Raji (cell line): ENCODE measurements around the gene REELD1.

Experiments
- POLR2A ChIP-seq: IDR thresholded peaks from 2 replicates; pipeline ENCODE4 v1.6.1; 2011; ENCODE audit warnings: low read depth, low read length, control low read depth; ENCODE audit not compliant: insufficient read depth

REELD1 gene

DNA sequence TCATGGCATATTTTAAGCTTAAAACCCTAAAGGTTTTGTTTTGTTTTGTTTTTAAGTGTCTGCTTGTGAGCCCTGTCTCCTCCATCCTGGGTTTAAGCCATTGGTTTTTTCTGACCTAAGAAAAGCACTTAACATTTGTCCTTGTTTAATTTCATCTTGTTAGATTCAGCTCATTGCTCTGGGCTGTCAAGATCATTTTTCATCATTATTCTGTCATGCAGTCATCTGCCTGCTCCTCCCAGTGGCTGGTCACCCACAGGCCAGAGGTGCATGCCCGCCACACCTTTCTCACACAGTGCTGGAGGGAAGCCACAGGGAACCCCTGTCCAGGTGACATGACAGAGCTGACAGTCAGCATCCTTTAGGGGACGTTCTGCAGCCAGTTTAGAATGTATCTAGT, 11.7 kb upstream of the REELD1 start:
- TF ChIP-seq POLR2A, result no peak

DNA sequence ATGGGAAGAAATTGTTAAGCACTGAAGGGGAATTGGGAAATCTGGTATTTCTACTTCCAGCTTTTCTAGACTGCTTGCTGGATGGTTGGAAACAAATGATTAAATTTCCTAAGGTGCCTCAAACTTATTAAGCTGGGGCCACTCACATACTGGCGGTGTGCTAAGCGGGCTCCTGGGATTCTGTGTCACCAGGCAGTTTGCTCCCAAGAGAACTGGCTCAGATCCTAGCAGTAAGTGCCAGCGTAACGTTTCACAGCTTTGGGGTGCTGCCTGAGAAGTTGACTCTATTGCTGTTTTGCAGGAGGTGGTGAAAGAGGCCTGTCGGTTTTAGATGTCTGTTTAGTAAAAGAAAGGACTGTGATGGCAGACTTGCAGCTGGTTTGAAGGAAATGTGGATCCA, 6.9 kb upstream of the REELD1 start:
- no peak for TF ChIP-seq POLR2A

DNA sequence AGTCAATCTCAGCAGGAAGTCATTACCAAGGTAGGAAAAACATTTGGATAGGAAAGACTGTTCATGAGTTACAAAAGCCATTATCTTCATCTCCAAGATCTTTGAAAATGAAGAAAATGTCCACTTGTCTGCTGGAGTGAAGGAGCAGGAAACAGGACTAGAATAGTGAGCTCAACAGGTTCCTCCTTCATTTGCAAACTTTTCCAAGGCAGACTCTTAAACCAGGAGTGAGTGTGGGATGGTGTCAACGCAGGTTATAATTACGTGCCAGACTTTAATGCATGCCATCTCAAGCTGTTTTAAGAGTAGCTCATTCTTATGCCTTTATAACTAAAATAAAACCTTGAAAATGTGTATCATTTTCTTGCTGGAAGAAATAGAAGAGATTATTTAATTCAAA, 3.4 kb upstream of the REELD1 start:
- TF ChIP-seq POLR2A, result no peak

DNA sequence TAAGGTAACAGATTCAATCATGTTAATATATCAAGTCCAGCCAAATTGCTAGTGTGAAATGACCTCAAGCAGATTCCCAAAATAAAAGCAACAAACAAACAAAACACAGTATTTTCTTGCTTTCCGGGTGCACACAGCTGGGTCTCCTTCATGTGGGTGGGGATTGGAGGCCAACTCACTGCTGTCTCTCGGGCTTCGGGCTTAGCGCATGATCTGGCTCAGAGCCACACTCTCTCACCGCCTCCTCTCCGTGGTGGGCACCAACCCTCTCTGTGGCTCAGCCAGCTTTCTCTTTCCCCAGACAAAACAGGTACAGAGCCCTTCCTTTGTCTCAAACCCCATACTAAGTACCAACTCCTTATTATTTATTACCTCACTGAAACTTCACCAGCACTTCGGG, 2.9 kb upstream of the REELD1 start:
- TF ChIP-seq POLR2A, result no peak

DNA sequence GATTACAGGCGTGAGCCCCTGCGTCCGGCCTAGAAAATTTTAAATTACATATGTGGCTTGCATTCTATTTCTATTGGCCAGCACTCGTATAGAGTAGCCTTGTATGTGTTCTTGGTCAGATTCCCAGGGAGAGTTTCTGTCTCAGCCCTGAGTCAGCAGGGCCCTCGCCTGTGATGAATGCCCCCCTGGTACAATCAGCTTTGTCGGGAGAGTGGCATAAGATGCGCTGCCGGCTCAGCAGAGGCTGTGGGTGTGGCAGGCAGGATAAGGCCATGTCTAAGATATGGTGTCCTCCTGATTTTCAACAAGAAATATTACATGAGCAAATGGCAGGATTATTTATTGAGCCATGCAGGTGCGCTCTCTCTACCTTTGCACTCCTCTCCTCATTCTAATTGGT, 1.6 kb upstream of the REELD1 start:
- no peak for TF ChIP-seq POLR2A

DNA sequence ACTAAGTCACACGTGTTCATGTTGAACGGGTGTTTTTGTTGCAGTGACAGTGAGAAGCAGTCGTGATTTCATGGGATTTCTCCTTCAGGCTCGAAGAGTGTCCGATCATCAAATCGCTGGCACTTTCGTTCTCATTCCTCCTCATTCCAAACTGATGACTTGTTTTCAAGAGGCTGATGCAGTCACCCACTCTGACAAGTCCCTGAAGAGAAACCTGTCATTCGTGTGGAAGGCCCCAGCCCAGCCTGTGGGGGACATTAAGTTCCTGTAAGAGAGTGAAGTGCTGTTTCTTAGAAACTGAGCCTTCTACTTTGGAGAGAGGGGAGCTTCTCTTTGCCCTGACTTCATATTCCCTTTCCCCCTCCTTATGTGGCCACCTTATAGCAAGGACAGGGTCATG, 8.0 kb downstream of the REELD1 start:
- no peak for TF ChIP-seq POLR2A

DNA sequence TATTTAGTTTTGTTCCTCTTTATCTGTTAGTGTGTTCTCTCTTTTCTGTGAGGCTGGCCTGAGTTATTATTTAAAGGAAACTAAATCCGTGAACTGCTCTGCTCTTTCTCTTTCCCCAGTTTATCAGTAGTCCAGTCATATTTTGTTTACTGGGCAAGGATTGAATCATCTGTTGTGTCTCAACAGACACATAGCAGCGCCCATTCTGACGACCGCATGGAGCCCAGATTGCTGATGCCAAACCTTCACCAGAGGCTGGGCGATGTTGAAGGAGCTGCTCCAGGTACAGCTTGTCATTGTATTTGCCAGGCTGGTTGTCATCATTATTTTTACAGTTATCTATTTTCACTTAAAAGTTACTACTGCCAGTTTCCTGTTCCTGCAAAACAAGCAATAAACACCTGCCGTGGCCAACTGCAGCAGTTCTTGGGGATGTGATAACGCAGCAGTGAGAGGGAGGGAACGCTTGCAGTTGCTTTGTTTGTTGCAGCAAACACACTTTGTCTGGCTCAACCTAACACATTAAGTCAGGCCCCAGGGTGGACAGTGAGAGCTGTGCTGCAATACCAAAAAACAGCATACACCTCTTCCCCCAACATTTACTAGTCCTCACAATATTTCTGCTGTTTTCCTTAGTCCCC, 10.1 kb downstream of the REELD1 start:
- TF ChIP-seq POLR2A, result no peak

DNA sequence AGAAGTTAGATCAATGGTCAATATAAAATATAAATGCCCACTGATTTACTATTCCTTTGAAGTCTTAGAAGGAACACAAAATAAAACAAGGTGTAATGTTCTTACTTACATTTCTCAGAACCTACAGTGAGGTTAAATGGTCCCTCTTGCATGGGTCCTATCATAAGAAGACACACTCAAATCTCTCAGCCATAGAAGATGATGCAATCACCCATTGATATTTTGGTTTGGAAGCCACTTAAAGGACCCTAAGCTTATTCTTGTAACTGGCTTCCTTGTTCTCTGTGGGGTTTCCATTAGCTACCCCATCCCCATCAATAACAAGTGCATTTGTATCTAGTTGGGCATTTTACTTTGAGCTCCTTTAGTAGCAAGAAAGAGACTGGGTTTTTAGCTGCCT, 15.1 kb downstream of the REELD1 start:
- no peak for TF ChIP-seq POLR2A

DNA sequence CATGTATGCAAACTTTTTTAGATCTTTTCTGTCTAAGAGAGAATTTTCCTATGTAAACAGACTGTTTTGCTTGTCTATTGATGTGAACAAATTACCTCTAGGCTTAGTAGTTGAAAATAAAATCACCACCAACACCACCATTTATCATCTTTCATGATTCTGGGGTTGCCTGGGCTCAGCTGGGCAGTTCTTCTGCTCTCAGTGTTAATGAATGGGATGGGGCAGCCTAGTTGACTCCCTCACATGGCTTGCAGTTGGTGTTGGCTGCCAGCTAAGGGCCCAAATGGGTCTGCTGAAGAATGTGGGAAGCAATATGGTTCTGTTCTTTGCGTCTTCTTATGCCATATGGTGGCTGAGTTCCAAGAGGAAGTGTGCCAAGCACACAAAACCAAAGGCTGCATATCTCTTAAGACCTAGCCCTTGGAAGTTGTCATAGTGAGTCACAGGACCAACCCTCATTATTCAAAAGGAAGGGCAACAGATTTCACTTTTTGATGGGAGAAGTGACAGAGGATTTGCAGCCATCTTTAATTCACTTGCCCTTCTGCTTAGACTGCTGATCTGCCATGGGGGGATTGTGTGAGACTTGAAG, 17.9 kb downstream of the REELD1 start:
- no peak for TF ChIP-seq POLR2A

DNA sequence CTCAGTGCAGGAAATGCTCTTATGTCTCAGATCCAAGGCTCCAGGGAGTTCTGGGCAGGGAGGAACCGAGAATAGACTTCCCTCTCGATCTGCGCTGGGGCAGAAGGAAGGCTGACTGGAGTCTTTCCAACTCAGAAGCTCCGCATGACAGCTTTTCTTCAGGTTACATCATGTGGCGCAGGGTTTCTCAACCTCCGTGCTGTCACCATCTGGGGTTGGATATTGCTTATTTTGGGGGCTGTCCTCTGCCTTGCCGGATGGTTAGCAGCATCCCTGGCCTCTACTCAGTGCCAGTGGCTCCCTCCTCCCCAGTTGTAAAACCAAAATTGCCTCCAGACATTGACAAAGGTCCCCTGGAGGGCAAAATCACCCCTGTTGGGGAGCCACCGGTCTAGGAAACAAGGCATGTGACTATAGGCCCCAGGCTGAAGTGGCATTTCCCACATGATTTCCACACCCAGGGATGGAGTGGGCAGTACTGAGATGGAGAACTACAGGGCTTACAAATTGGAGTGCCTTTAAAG, 21.4 kb downstream of the REELD1 start:
- no peak for TF ChIP-seq POLR2A

DNA sequence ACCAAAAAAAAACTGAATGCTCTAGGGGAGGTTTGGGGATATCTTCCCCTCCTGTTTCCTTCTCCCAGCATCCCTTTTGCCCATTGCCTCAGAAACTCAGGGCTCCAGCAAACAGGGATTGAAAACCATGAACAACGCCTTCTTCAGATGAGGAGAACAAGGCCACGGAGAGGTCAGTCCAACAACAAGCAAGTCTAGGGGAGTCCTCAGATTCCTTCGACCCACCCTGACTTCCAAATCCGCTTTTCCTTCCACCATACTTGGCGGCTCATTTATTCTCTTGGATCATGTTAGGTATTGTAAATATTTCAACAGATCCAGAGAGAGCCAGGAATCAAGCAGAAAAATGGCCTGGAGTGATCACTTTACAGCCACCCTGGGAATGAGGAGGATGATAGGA, 21.9 kb downstream of the REELD1 start:
- no peak for TF ChIP-seq POLR2A

DNA sequence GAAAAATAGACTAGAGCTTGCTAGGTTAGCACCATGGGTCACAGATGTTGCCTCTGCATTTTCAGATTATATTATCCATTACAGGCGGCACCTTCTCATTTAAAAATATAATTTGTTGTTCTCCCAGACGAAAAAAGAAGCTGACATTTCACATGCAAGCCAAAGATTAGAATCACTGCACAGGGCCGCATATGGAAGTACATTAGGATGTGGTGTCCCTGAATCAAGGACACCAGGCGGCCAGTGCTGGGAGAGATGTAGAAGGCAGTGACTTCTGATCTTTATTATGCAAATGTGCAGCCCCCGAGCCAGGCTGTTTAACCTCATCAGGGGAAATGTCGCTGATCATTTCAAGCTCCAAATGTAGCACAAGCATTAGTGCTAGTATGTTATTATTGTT, 22.8 kb downstream of the REELD1 start:
- no peak for TF ChIP-seq POLR2A

DNA sequence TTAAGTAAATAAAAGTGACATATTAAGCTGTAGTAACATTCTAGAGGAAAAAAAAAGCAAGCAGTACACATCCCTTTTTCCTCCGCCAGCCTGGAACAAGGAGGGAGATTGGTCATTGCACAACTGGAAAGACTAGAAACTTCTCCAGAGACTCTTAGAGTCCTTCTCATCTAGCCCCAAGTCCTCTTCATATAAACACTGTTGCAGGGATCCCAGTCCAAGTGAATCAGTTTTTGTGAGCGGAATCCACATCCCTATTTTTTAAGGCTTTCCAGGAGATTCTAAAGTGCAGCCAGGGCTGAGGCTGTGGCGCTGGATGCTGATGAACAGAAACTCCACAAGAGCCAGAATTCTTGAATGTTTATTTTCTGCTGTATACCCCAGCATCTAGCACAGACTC, 23.8 kb downstream of the REELD1 start:
- no peak for TF ChIP-seq POLR2A

DNA sequence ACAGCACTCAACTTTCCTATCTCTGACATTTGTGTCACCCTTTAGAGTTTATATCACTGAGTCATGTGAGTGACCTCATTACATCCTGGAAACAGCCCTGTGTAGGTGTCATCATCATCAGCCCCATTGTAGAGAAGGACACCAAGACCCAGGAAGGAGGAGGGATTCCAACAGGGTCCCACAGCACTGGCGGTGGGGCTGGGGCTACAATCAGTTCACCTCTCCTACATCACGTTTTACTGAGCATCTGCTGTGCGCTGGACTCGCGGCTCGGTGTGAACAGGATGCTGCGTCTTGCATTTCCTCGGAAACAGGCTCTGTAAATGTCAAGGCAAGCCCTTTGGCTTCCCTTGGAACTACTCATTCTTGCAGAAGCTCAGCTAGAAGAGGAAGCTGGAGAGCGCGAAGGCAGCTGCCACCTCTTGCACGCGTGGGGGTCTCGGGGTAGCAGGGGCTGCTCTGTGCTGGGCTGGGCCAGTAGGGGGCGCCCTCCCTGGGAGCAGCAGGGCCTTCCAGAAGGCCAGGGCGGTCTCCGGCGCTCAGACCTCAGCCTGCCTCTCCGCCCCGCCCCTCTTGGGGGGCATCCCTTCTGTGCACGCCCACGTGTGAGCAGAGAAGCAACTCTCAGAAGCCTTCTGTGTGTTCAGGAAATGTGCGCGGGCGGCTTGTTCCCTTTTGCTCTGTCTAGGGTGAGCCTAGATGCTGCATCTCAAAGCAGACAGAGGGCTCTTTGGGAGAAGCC, 29.0 kb downstream of the REELD1 start:
- no peak for TF ChIP-seq POLR2A

DNA sequence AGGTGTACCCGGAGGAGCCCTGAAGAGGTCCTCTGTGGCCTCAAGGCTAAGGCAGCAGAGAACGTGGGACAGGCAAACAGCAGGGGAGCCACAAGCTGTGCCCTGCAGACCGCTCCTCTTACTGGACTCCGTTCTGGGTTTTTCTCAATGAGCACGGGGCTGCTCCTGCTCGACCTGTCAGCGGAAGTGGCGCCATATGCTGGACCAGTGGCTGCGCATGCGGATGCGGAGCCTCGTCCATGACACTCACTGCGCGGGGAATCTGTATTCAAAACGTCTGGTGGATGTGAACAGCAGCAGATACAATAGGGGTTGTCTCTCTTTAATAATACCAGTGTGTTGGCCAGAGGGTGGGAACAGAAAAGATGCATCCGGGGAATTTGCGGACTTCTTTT, 29.5 kb downstream of the REELD1 start:
- TF ChIP-seq POLR2A, result no peak

DNA sequence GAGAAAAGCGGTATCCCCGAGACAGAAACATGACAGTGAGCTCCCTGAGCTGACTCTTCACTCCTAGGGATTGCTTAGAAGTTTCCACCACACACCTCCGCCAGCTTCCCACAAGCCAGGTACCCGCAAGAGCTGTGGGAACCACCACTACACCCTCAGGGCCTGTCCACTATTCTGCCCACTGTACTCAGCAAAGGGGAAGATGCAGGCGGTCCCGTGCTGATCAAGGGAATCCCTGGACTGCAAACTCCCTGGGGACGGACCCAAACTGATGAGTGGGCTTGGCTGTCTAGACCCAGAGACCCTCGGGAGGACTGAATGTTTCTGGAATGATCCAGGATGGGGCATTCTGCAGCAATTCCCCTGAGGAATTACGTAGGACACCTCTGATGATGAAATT, 30.2 kb downstream of the REELD1 start:
- TF ChIP-seq POLR2A, result no peak
